SH-SY5Y (cell line): Measurements from ENCODE around the gene PTRH1.

Experiments used
- GATA2 ChIP-seq: IDR thresholded peaks from 2 replicates; pipeline ENCODE4 v1.6.1; 2011; ENCODE audit warnings: mild to moderate bottlenecking, low read depth, low read length
- GATA3 ChIP-seq: IDR thresholded peaks from 2 replicates; pipeline ENCODE4 v1.6.1; 2011; ENCODE audit warnings: low read depth, mild to moderate bottlenecking, low read length, moderate library complexity

DNA sequence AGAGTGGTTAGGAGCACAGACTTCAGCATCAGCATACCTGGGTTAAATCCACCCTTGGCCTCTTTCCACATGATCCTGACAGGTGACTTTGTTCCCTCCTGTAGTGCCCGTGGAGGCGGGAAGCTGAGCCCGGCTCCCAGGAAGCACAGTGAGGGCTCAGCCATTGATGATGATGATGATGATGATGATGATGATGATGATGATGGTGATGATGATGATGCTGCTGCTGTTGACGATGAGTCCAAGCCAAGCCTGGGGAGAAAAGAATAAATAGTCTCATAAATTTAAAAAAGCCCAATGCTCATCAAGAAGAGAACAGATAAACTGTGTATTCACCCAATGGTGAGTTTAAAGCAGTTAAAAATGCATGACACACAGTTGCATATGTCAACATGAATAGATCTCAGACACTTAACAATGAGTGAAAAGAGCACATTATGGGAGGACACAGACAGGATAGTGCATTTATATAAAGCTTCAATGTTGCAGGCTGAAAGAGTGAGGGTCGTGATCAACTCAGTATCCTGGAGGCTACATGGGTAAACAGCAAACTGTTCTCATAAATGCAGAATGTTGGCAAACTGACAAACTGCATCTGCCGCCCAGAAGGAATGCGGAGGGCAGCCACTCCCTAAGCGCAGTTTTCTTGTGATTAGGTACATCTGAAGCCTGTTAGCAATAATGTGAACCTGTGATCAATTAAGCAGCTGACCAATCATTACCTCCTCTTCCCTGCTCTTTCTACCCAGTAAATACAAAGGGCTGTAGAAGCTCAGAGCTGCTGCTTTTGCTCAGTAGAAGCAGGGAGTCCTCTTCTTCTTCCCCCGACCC lies 20.4 kb downstream of the PTRH1 start:
- no peak for TF ChIP-seq GATA2
- TF ChIP-seq GATA3 = no peak
